Astrocyte of the cerebellum (primary cell): ENCODE results near the gene SLC17A9.

Experiments
- DNase-seq: peaks from one replicate; pipeline ENCODE4 v3.0.0-alpha.2; 2011; ENCODE audit warnings: low read depth
- H3K4me3 ChIP-seq: 2 replicates; pipeline ENCODE4 v1.5.1; 2011; ENCODE audit warnings: mild to moderate bottlenecking, low read depth, low read length, moderate library complexity
- CTCF ChIP-seq: IDR thresholded peaks from 2 replicates; pipeline ENCODE4 v1.5.1; 2012; ENCODE audit warnings: low read length, low read depth, moderate library complexity, mild to moderate bottlenecking; ENCODE audit errors: missing control alignments
- in situ Hi-C: cut with HindIII; loops from 2 replicates; pipeline ENCODE4 v1.10.0; 2017; ENCODE audit warnings: low sequenced_read_pairs

SLC17A9 gene

GRCh38 chr20:62968378-62969178 lies 16.1 kb downstream of the SLC17A9 start:
- no peak for DNase-seq
- no peak overlapping the region for H3K4me3 ChIP-seq
- in situ Hi-C loops, result no loop called here
- no peak for TF ChIP-seq CTCF

- no peak overlapping the region for H3K4me3 ChIP-seq
- no peak for TF ChIP-seq CTCF
- no peak for DNase-seq
- in situ Hi-C loops, result no loop called here
These were observed 16.8 kb downstream of the SLC17A9 start for GRCh38 chr20:62969179-62969760.

GRCh38 chr20:62969939-62970306 lies 17.4 kb downstream of the SLC17A9 start:
- in situ Hi-C loops, result no loop called here
- TF ChIP-seq CTCF, result no peak
- H3K4me3 ChIP-seq, result no peak overlapping the region
- no peak for DNase-seq

- no peak for TF ChIP-seq CTCF
- in situ Hi-C loops, result no loop called here
- no peak for DNase-seq
- no peak overlapping the region for H3K4me3 ChIP-seq
These were observed 18.1 kb downstream of the SLC17A9 start for GRCh38 chr20:62970307-62971210.

GRCh38 chr20:62971211-62971949 lies 18.9 kb downstream of the SLC17A9 start:
- in situ Hi-C loops, result no loop called here
- H3K4me3 ChIP-seq, result no peak overlapping the region
- DNase-seq, result no peak
- no peak for TF ChIP-seq CTCF
